Measurements from ENCODE around the gene CD274. TPM values are rescaled to one million over a fixed set of nuclear protein-coding genes. Genes with fewer than 3 reads are reported as not detected.

The CD274 gene
- total and polyA plus RNA-seq, 2 of the 8 experiments (the other 6 are each of a cell fraction or from before 2014, with no cell fraction given): 0.08 to 0.15 TPM

DNA sequence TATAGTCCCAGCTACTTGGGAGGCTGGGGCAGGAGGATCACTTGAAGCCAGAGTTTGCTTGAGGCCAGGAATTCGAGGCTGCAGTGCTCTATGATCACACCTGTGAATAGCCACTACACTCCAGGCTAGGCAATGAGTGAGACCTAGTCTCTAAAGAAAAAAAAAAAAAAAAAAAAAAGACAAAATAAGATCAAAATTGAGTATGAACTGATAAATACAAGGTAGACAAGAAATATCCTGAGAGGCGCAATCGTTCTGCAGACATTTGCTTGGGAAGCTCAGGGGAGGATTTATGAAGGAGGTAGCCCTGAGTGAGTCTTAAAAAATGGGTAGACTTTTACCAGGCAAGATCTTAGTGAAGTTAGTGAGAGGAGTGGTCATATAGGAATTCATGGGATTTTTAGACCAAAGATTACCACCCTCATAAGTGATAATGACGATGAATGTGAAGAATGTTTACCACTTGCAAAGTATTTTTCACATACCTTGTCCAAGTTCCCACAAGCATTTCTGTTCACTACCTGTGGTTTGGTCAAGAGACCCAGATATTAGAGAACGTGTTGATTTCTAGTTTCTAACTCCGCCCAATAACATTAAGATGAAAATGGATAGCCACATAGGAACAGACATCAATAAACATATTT, 64.4 kb downstream of the CD274 start:
- H3K4me2 ChIP-seq (ENCODE audit: insufficient read depth in 1 of 2, low read depth in 2 of 2, low read length in 2 of 2): no peak overlapping the region
- H3K9me3 ChIP-seq (ENCODE audit: insufficient read depth in 2 of 2, low read depth in 1 of 2, low read length in 1 of 2): no peaks in the 10 kb centered on the region
- 94% methylated on average over 6 of the region's 6 CpGs; no CpG with 5 or more reads in 1 of the 2 experiments for WGBS, 2 experiments (ENCODE audit: extremely low coverage in 1 of 2, insufficient coverage in 1 of 2, insufficient read length in 1 of 2, insufficient replicate concordance in 2 of 2, low coverage in 1 of 2, low lambda C conversion rate in 2 of 2, missing lambda C conversion rate in 1 of 2)
- no peaks in the 10 kb centered on the region for H3K27me3 ChIP-seq (replicated peaks in 1 of 4; ENCODE audit: control insufficient read depth in 3 of 4, extremely low read depth in 1 of 4, insufficient read depth in 3 of 4, low read length in 3 of 4)
- FAIRE-seq: no peak
- H3K4me3 ChIP-seq (ENCODE audit: extremely low read depth in 1 of 4, insufficient read depth in 2 of 4, low read depth in 3 of 4, low read length in 4 of 4): no peak overlapping the region
- ChIA-PET CTCF (ENCODE audit: partially characterized antibody) (no interaction called here), POLR2A (ENCODE audit: partially characterized antibody) (no interaction called here)
- no peaks in the 10 kb centered on the region for H3K36me3 ChIP-seq (ENCODE audit: control insufficient read depth in 2 of 4, insufficient read depth in 4 of 4, low read length in 3 of 4)
- H3K79me2 ChIP-seq (ENCODE audit: control insufficient read depth in 1 of 2, insufficient read depth in 2 of 2, low read length in 2 of 2): no peaks in the 10 kb centered on the region
- no peak for DNase-seq (ENCODE audit: low read depth in 1 of 2, low spot score in 2 of 2)
- H2AK5ac ChIP-seq (ENCODE audit: low read depth, low read length): no peak overlapping the region
- no peak overlapping the region for H2BK120ac ChIP-seq (replicated peaks; ENCODE audit: low read depth, low read length)
- H3K27ac ChIP-seq (ENCODE audit: low read depth, low read length): no peak overlapping the region
- H2BK12ac ChIP-seq (ENCODE audit: low read depth, low read length): no peak overlapping the region
- no peak overlapping the region for H3K18ac ChIP-seq (ENCODE audit: extremely low read depth, low read length)
- no peak overlapping the region for H4K91ac ChIP-seq (replicated peaks; ENCODE audit: insufficient read length, low read length)
- H3K4ac ChIP-seq (replicated peaks; ENCODE audit: insufficient read length, low read depth, low read length): no peak overlapping the region
- TF ChIP-seq TCF12 (IDR thresholded peaks at IDR 0.05; ENCODE audit: low read depth, low read length) (no peak), SP4 (IDR thresholded peaks at IDR 0.05; ENCODE audit: low read length) (no peak), EZH2 (IDR thresholded peaks at IDR 0.05; ENCODE audit: low read depth, low read length, severe bottlenecking) (no peak), YY1 (IDR thresholded peaks at IDR 0.05; ENCODE audit: low read depth, low read length) (no peak), SIN3A (conservative IDR thresholded peaks at IDR 0.05 in 1 of 2, IDR thresholded peaks at IDR 0.05 in 1 of 2; ENCODE audit: low read depth in 1 of 2, low read length in 2 of 2) (no peak), SP2 (IDR thresholded peaks at IDR 0.05; ENCODE audit: low read length) (no peak), JUND (IDR thresholded peaks at IDR 0.05; ENCODE audit: low read length) (no peak), CHD2 (IDR thresholded peaks at IDR 0.05; ENCODE audit: low read length) (no peak), BCL11A (IDR thresholded peaks at IDR 0.05; ENCODE audit: low read depth in 2 of 2, low read length in 2 of 2) (no peak), TBP (IDR thresholded peaks at IDR 0.05; ENCODE audit: low read depth, low read length) (no peak), CEBPB (IDR thresholded peaks at IDR 0.05; ENCODE audit: low read depth, low read length) (no peak), PHF8 (conservative IDR thresholded peaks at IDR 0.05; ENCODE audit: low read depth, low read length) (no peak), E2F6 (IDR thresholded peaks at IDR 0.05) (no peak), EGR1 (IDR thresholded peaks at IDR 0.05; ENCODE audit: borderline replicate concordance, low read depth, low read length) (no peak), HDAC6 (IDR thresholded peaks at IDR 0.05; ENCODE audit: low read depth, low read length) (no peak)
- no peak overlapping the region for H3K9ac ChIP-seq (replicated peaks in 1 of 4; ENCODE audit: extremely low read depth in 1 of 4, low read depth in 3 of 4, low read length in 3 of 4)
- no peak overlapping the region for H2BK15ac ChIP-seq (ENCODE audit: low read length)
- H3K23me2 ChIP-seq (ENCODE audit: low read depth, low read length): no peaks in the 10 kb centered on the region
- no peaks in the 10 kb centered on the region for H3K79me1 ChIP-seq (ENCODE audit: low read depth, low read length)
- no peak overlapping the region for H4K8ac ChIP-seq (ENCODE audit: extremely low read depth, insufficient read depth, low read length)
- no peak overlapping the region for H4K5ac ChIP-seq (ENCODE audit: insufficient read length, low read depth, low read length)
- H2BK5ac ChIP-seq (ENCODE audit: low read depth, low read length): no peak overlapping the region
- no peak overlapping the region for H3K14ac ChIP-seq (ENCODE audit: insufficient read length)
- no peaks in the 10 kb centered on the region for H4K20me1 ChIP-seq (replicated peaks in 1 of 2; ENCODE audit: control insufficient read depth in 1 of 2, insufficient read depth in 2 of 2, low read length in 2 of 2)
- no peak overlapping the region for H3K56ac ChIP-seq (replicated peaks; ENCODE audit: insufficient read length, low read depth, low read length)
- H3K23ac ChIP-seq (ENCODE audit: insufficient read length): no peak overlapping the region
- no peak overlapping the region for H2BK20ac ChIP-seq (ENCODE audit: low read length)
- H3K4me1 ChIP-seq (replicated peaks in 1 of 4; ENCODE audit: control insufficient read depth in 3 of 4, insufficient read depth in 4 of 4, low read length in 3 of 4): peaks cover 3 to 11% (median 6%) of the 10 kb centered on the region in 4 experiments; a peak in 5 of 7 replicates
- H2AFZ ChIP-seq (ENCODE audit: low read length): no peak overlapping the region
